Measurements from ENCODE around the gene CEACAM21. TPM values are rescaled to one million over a fixed set of nuclear protein-coding genes. Genes with fewer than 3 reads are reported as not detected.

Gene CEACAM21
- total and polyA plus RNA-seq, 2 donors (not counting 1 experiment from before 2014, with no cell fraction given) = not detected

DNA sequence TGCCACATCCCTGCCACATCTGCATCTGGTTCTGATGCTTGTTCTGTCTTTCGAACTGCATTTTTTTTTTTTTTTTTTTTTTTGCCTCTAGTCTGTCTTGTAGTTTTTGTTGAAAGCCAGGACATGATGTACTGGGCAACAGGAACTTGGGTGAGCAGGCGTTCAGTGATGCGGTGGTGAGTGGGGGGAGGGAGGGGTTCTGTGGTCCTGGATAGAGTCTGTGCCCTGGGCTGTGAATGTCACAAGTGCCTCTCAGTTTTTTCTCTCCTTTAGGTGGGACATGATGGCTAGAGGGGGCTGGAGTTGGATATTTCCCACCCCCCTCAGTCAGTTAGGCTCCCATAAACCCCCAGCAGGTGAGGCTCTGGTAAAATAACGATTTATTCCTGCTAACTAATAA is 47.4 kb downstream of the CEACAM21 start:
- Histone ChIP-seq H3K27me3 (ENCODE audit: control insufficient read depth, insufficient read depth, low read length) (no peaks in the 10 kb centered on the region), H3K9ac (ENCODE audit: insufficient read depth, low read length) (no peak overlapping the region), H3K4me3 (replicated peaks in 1 of 4; ENCODE audit: control extremely low read depth in 1 of 4, insufficient read depth in 1 of 4, low read depth in 3 of 4, low read length in 4 of 4) (no peak overlapping the region), H3K9me3 (ENCODE audit: control insufficient read depth, insufficient read depth, low read depth, low read length) (no peaks in the 10 kb centered on the region), H3K4me1 (ENCODE audit: control insufficient read depth, extremely low read depth, insufficient read depth, low read length) (no peaks in the 10 kb centered on the region), H3K36me3 (ENCODE audit: control insufficient read depth, insufficient read depth, low read length) (no peaks in the 10 kb centered on the region), H3K4me2 (ENCODE audit: extremely low read depth, insufficient read depth, low read length) (no peak overlapping the region), H2AFZ (ENCODE audit: low read length) (no peak overlapping the region), H3K27ac (ENCODE audit: insufficient read depth, low read length) (no peak overlapping the region), H4K20me1 (ENCODE audit: control insufficient read depth, extremely low read depth, insufficient read depth, low read length) (no peaks in the 10 kb centered on the region), H3K79me2 (ENCODE audit: control insufficient read depth, insufficient read depth, low read length) (no peaks in the 10 kb centered on the region)
- no peak for DNase-seq (ENCODE audit: low read depth in 2 of 2)
- TF ChIP-seq EZH2 (IDR thresholded peaks at IDR 0.05; ENCODE audit: low read length, missing control alignments) = no peak
- TF ChIP-seq, protein P1, sequence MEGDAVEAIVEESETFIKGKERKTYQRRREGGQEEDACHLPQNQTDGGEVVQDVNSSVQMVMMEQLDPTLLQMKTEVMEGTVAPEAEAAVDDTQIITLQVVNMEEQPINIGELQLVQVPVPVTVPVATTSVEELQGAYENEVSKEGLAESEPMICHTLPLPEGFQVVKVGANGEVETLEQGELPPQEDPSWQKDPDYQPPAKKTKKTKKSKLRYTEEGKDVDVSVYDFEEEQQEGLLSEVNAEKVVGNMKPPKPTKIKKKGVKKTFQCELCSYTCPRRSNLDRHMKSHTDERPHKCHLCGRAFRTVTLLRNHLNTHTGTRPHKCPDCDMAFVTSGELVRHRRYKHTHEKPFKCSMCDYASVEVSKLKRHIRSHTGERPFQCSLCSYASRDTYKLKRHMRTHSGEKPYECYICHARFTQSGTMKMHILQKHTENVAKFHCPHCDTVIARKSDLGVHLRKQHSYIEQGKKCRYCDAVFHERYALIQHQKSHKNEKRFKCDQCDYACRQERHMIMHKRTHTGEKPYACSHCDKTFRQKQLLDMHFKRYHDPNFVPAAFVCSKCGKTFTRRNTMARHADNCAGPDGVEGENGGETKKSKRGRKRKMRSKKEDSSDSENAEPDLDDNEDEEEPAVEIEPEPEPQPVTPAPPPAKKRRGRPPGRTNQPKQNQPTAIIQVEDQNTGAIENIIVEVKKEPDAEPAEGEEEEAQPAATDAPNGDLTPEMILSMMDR (conservative IDR thresholded peaks at IDR 0.05 in 1 of 2, IDR thresholded peaks at IDR 0.05 in 1 of 2; ENCODE audit: low read depth in 1 of 2, low read length in 2 of 2) = no peak

DNA sequence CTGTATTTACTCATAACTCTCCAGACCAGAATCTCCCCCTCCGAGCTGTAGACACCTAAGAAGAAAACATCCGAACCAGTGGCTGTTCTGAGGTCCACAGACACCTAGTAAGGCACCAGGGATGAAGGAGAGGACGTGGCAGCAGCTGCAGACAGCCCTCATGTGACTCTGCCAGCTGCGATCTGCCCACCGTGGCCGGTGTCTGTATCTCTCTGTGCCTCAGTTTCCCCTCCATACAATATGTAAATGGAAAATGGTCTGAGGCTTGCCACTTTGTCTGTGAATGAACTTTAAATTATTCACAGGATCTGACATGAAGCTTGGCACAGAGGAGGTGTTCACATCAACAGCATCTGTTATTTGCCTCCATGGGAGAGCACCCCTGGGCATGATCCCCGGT is 48.5 kb downstream of the CEACAM21 start:
- Histone ChIP-seq H3K4me3 (replicated peaks in 1 of 4; ENCODE audit: control extremely low read depth in 1 of 4, insufficient read depth in 1 of 4, low read depth in 3 of 4, low read length in 4 of 4) (no peak overlapping the region), H3K9ac (ENCODE audit: insufficient read depth, low read length) (no peak overlapping the region), H4K20me1 (ENCODE audit: control insufficient read depth, extremely low read depth, insufficient read depth, low read length) (no peaks in the 10 kb centered on the region), H3K79me2 (ENCODE audit: control insufficient read depth, insufficient read depth, low read length) (no peaks in the 10 kb centered on the region), H3K27me3 (ENCODE audit: control insufficient read depth, insufficient read depth, low read length) (no peaks in the 10 kb centered on the region), H2AFZ (ENCODE audit: low read length) (no peak overlapping the region), H3K9me3 (ENCODE audit: control insufficient read depth, insufficient read depth, low read depth, low read length) (no peaks in the 10 kb centered on the region), H3K4me1 (ENCODE audit: control insufficient read depth, extremely low read depth, insufficient read depth, low read length) (no peaks in the 10 kb centered on the region), H3K27ac (ENCODE audit: insufficient read depth, low read length) (no peak overlapping the region), H3K36me3 (ENCODE audit: control insufficient read depth, insufficient read depth, low read length) (no peaks in the 10 kb centered on the region), H3K4me2 (ENCODE audit: extremely low read depth, insufficient read depth, low read length) (no peak overlapping the region)
- TF ChIP-seq, protein P1 (conservative IDR thresholded peaks at IDR 0.05 in 1 of 2, IDR thresholded peaks at IDR 0.05 in 1 of 2; ENCODE audit: low read depth in 1 of 2, low read length in 2 of 2) = no peak
- TF ChIP-seq EZH2 (IDR thresholded peaks at IDR 0.05; ENCODE audit: low read length, missing control alignments) = no peak
- DNase-seq (ENCODE audit: low read depth in 2 of 2) = no peak

DNA sequence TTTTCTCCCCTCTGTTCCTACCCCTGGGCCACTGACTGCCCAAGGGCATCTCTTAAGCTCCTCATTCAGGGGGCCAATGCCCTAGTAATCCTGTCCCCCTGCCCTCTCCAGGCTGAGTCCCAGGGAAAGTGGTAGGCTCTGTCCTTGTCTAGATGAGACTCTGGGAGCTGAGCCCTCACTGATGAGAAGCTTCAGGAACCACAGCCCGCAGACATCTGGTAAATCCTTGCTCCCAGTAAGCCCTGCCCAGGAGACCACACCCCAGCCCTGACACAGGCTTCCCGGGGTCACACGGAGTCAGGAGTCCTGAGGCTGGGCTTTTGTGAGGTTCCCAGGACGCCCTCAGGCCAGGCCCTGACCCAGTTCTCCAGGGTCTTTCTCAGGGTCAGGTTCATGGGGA is 49.0 kb downstream of the CEACAM21 start:
- no peaks in the 10 kb centered on the region for H3K36me3 ChIP-seq (ENCODE audit: control insufficient read depth, insufficient read depth, low read length)

More for the DNA sequence above, 49.0 kb downstream of the CEACAM21 start:
- TF ChIP-seq, protein P1 (conservative IDR thresholded peaks at IDR 0.05 in 1 of 2, IDR thresholded peaks at IDR 0.05 in 1 of 2; ENCODE audit: low read depth in 1 of 2, low read length in 2 of 2) = no peak
- no peak overlapping the region for H3K4me2 ChIP-seq (ENCODE audit: extremely low read depth, insufficient read depth, low read length)
- H2AFZ ChIP-seq (ENCODE audit: low read length) = no peak overlapping the region
- H3K9ac ChIP-seq (ENCODE audit: insufficient read depth, low read length) = no peak overlapping the region
- H4K20me1 ChIP-seq (ENCODE audit: control insufficient read depth, extremely low read depth, insufficient read depth, low read length) = no peaks in the 10 kb centered on the region
- no peak overlapping the region for H3K27ac ChIP-seq (ENCODE audit: insufficient read depth, low read length)
- no peak overlapping the region for H3K4me3 ChIP-seq (replicated peaks in 1 of 4; ENCODE audit: control extremely low read depth in 1 of 4, insufficient read depth in 1 of 4, low read depth in 3 of 4, low read length in 4 of 4)
- H3K4me1 ChIP-seq (ENCODE audit: control insufficient read depth, extremely low read depth, insufficient read depth, low read length) = no peaks in the 10 kb centered on the region
- no peak for DNase-seq (ENCODE audit: low read depth in 2 of 2)
- H3K27me3 ChIP-seq (ENCODE audit: control insufficient read depth, insufficient read depth, low read length) = no peaks in the 10 kb centered on the region
- H3K9me3 ChIP-seq (ENCODE audit: control insufficient read depth, insufficient read depth, low read depth, low read length) = no peaks in the 10 kb centered on the region
- H3K79me2 ChIP-seq (ENCODE audit: control insufficient read depth, insufficient read depth, low read length) = no peaks in the 10 kb centered on the region
